GM12864 (cell line): Measurements from ENCODE around the gene TPSB2.

Experiments
- DNase-seq: peaks from one replicate; pipeline ENCODE4 v3.0.0-alpha.2; 2011; ENCODE audit warnings: low read depth
- H3K4me3 ChIP-seq: 2 replicates; pipeline ENCODE4 v1.5.1; 2011; ENCODE audit warnings: mild to moderate bottlenecking, low read depth, low read length, control low read depth
- TF ChIP-seq, protein P1 (sequence below): IDR thresholded peaks from 2 replicates; pipeline ENCODE4 v1.5.1; 2011; ENCODE audit warnings: low read depth, mild to moderate bottlenecking, moderate library complexity, low read length, control low read depth, inconsistent platforms; ENCODE audit errors: missing control alignments

Gene TPSB2

DNA sequence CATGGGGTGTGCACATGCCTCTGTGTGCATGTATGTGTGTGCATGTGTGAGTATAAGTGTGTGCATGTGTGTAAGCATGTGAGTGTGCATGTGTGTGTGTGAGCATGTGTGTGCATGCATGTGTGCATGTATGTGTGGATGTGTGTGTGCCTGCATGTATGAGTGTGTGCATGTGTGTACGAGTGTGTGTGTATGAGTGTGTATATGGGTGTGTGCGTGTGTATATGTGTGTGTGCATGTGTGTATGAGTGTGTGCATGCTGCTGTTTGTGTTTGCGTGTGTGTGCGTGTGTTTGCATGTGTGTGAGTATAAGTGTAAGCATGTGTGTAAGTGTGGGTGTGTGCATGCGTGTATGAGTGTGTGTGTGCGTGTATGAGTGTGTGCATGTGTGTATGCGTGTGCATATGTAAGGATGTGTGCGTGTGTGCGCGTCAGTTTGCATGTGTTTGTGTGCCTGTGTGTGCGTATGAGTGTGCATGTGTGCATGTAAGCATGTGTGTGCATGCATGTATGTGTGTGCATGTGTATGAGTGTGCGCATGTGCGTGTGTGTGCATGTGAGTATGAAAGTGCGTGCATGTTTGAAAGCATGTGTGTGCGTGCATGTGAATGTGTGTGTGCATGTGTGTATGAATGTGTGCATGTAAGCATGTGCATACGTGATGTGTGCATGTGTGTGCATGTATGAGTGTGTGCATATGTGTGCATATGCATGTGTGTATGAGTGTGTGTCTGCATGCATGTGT lies 34.5 kb upstream of the TPSB2 start:
- TF ChIP-seq, protein P1, sequence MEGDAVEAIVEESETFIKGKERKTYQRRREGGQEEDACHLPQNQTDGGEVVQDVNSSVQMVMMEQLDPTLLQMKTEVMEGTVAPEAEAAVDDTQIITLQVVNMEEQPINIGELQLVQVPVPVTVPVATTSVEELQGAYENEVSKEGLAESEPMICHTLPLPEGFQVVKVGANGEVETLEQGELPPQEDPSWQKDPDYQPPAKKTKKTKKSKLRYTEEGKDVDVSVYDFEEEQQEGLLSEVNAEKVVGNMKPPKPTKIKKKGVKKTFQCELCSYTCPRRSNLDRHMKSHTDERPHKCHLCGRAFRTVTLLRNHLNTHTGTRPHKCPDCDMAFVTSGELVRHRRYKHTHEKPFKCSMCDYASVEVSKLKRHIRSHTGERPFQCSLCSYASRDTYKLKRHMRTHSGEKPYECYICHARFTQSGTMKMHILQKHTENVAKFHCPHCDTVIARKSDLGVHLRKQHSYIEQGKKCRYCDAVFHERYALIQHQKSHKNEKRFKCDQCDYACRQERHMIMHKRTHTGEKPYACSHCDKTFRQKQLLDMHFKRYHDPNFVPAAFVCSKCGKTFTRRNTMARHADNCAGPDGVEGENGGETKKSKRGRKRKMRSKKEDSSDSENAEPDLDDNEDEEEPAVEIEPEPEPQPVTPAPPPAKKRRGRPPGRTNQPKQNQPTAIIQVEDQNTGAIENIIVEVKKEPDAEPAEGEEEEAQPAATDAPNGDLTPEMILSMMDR, result no peak
- DNase-seq, result no peak

DNA sequence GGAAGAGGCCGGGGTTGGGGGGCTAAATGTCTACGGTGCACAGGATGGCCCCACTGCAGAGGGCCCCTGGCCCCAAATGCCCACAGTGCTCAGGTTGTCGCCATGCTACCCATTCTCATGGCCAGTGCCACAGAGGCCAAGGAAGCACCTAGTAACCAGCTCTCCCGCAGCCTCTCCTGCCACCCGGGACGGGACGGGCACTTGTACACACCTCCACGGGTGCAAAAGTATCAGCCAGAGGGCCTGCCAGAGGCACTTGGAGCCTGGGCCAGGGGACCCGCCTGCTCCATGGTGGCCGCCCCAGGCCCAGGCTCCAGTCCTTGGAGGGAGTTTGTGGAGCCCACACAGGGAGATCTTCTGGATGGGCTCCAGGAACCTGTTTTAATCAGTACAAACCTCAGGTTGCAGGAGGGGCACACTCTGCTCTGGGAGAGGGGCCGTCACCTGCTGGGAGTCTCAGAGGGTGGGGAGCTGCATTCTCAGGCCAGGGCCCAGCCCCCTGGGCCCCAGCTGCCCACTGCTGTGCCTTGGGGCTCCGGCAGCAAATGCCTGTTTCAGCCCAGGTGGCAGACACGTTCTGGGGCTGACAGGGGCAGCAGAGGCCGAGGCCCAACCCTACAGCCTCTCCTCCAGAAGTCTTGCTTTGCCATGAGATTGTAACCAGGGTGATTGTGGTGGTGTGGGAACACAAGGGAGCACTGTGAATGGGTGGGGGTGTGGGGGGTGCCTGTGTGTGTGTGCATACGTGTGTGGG lies 33.8 kb upstream of the TPSB2 start:
- no peak for DNase-seq
- H3K4me3 ChIP-seq, result no peak overlapping the region
- TF ChIP-seq, protein P1, result no peak

More for the DNA sequence above, 34.5 kb upstream of the TPSB2 start:
- no peak overlapping the region for H3K4me3 ChIP-seq

DNA sequence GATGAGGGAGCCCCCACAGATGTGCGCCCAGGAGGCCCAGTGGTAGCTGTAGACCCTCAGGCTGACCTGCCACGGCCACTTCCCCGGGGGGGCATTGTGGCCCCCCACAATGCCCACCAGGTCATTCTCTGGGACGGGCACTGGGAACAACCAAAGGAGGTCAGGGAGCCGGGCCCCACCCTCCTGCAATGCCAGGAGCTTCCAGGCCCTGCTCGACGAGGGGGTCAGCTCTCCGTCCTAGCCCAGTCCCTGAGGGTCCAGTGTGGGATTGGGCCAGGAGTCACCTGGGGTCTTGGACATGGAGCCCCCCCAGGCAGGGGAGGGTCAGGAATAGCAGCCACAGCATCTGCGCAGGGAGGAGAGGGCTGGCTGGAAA lies 32.9 kb upstream of the TPSB2 start:
- TF ChIP-seq, protein P1, result no peak
- no peak overlapping the region for H3K4me3 ChIP-seq
- no peak for DNase-seq

DNA sequence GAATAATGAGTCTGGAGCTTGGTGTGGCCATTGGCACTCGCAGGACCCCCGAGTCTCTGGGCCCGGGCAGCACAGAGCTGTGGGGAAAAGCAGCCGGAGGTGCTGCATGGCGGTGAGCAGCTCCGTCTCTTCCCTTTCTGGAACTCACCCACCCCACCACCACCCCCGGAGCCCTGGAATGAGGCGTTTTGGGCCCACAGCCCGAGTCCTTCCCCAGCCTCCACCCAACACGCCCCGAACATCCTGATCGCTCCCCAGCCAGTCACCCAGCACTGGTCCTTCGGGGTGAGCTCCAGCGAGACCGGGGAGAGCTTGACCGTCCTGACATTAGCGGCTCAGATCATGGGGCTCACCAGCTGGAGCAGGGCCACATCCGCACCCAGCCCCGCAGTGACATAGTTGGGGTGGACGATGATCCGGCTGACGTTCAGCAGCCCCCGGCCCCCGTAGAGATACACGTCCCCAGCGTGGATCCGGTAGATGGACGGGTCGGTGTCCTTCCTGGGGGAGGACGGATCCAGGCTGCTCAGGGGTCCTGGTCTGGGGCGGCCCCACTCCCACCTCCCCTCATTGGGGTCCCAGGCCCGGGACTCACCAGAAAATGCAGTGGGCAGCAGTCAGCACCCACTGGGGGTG lies 32.3 kb upstream of the TPSB2 start:
- DNase-seq, result no peak
- TF ChIP-seq, protein P1, result no peak
- no peak overlapping the region for H3K4me3 ChIP-seq

DNA sequence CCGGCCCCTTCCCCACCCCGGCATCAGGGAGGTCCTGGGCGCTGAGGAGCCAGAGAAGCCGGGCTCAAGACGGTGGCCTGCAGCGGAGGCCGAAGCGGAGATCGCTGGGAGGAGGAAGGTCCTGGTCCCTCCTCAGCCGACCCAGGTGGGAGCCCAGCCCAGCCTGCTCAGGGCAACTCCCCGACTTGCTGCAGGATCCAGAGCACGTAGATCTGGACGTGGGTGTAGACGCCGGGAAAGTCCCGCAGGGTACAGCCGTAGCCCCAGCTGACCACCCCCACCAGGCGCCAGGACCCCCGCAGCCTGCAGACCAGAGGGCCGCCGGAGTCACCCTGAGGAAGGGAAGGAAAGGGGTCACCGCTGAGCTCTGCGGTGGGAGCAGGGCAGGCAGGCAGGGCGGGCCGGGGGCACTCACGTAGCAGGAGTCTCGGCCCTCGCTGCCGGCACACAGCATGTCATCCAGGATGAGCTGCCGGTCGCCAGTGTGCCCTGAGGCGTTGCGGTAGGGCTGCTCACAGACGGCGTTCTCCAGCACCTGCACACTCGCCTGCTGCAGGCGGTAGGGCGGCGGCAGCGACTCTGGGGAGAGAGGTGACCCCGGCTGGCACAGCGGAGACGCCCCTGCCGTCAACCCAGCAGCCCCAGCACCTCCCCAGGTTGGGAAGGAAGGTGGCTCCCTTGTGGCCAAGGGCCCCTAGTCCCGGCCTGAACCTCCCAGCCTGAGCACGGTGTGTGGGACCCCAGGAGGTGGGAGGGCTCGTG lies 31.3 kb upstream of the TPSB2 start:
- TF ChIP-seq, protein P1, result no peak
- DNase-seq, result no peak
- H3K4me3 ChIP-seq, result no peak overlapping the region

DNA sequence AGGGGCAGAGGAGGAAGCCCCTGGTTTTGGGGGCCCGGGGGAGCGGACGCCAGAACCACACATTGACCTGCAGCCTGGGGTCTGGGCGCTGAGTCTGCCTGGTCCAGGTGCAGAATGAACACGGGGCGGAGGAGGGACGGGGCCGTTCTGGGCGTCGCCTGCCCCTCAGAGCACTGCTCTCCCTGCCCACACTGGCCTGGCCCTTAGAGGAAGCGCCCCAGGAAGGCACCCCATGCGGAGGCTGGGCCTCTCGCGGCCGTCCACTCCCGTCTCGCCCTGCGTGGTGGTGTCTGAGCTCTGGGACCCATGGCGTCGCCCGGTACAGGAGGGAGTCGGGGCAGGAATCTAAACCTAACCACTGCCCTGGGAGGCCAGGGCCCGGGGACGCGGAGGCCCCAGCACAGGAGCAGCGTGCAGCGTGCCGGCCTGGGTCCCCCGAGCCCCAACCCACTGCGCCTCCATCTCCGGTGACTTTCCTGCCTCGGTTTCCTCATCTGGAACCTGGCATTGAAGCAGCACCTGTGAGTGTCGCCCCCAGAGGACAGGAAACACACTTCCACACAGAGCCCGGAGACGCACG lies 30.2 kb upstream of the TPSB2 start:
- no peak for DNase-seq
- TF ChIP-seq, protein P1, result no peak
- H3K4me3 ChIP-seq, result no peak overlapping the region
